Measurements from ENCODE around the gene NFAM1.

DNA sequence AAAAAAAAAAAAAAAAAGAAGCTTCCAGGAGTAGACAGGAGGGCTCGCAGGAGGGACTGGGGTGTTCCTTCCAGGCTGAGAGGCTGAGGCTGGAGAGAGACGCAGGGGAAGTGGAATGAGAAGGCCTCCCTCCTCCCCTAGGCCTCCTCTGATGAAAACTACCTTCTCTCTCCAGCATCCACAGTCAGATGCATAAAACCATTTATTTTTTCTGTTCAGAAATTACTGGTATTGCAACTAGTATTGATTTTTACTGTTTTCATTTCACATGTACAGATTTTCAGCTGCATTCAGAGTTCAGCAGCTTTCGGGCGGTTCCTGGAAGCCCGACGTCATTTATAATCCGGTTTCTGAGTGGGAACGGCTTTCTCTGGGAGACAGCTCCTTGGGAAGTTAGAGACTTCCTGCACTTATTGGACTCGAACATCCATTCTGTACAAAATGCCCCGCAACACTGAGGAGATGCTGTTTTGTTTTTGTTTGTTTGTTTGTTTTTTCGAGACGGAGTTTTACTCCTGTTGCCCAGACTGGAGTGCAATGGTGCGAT is 6.9 kb upstream of the NFAM1 start:
- TF ChIP-seq, protein P1, sequence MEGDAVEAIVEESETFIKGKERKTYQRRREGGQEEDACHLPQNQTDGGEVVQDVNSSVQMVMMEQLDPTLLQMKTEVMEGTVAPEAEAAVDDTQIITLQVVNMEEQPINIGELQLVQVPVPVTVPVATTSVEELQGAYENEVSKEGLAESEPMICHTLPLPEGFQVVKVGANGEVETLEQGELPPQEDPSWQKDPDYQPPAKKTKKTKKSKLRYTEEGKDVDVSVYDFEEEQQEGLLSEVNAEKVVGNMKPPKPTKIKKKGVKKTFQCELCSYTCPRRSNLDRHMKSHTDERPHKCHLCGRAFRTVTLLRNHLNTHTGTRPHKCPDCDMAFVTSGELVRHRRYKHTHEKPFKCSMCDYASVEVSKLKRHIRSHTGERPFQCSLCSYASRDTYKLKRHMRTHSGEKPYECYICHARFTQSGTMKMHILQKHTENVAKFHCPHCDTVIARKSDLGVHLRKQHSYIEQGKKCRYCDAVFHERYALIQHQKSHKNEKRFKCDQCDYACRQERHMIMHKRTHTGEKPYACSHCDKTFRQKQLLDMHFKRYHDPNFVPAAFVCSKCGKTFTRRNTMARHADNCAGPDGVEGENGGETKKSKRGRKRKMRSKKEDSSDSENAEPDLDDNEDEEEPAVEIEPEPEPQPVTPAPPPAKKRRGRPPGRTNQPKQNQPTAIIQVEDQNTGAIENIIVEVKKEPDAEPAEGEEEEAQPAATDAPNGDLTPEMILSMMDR (IDR thresholded peaks at IDR 0.05): no peak
- TF ChIP-seq POLR2A (IDR thresholded peaks at IDR 0.05): no peak
